Fibroblast of the aortic adventitia (primary cell): ENCODE measurements around the gene TCIRG1. TPM values are rescaled to one million over a fixed set of nuclear protein-coding genes. Genes with fewer than 3 reads are reported as not detected.

ENCODE experiments used
- DNase-seq: peaks from one replicate; pipeline ENCODE4 v3.0.0-alpha.2; 2010; ENCODE audit warnings: low read depth
- H3K4me3 ChIP-seq: 2 replicates; pipeline ENCODE4 v1.5.1; 2011; ENCODE audit warnings: low read depth, mild to moderate bottlenecking, control low read depth, low read length, moderate library complexity
- total RNA-seq: library from RNA; depleted of rRNA; stranded (reverse); fragments of >200 nt; gene quantifications from 2 replicates; pipeline ENCODE4 v1.2.3, GENCODE V29; 2012; ENCODE audit warnings: low replicate concordance
- TF ChIP-seq, protein P1 (sequence below): IDR thresholded peaks from 2 replicates; pipeline ENCODE4 v1.5.1; 2011; ENCODE audit warnings: mild to moderate bottlenecking, low read length, control low read depth, inconsistent platforms; ENCODE audit not compliant: insufficient read depth

The TCIRG1 gene
- total RNA-seq, 1 donor = 76.0 TPM

DNA sequence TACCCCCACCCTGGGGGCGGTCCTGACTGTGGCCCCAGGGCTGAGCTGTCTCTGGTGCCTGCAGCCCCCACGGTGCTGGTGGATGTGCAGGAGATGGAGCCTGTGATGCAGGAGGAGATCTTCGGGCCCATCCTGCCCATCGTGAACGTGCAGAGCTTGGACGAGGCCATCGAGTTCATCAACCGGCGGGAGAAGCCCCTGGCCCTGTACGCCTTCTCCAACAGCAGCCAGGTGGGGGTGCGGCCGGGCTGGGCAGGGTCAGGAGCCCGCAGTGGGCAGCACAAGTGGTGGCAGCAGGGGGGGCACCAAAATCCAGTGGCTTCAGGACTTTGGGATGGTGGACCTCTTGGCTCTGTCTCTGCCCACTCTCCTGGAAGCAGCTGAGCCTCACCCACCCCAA lies 16.3 kb upstream of the TCIRG1 start:
- no peak overlapping the region for H3K4me3 ChIP-seq
- DNase-seq = no peak
- TF ChIP-seq, protein P1, sequence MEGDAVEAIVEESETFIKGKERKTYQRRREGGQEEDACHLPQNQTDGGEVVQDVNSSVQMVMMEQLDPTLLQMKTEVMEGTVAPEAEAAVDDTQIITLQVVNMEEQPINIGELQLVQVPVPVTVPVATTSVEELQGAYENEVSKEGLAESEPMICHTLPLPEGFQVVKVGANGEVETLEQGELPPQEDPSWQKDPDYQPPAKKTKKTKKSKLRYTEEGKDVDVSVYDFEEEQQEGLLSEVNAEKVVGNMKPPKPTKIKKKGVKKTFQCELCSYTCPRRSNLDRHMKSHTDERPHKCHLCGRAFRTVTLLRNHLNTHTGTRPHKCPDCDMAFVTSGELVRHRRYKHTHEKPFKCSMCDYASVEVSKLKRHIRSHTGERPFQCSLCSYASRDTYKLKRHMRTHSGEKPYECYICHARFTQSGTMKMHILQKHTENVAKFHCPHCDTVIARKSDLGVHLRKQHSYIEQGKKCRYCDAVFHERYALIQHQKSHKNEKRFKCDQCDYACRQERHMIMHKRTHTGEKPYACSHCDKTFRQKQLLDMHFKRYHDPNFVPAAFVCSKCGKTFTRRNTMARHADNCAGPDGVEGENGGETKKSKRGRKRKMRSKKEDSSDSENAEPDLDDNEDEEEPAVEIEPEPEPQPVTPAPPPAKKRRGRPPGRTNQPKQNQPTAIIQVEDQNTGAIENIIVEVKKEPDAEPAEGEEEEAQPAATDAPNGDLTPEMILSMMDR = no peak

DNA sequence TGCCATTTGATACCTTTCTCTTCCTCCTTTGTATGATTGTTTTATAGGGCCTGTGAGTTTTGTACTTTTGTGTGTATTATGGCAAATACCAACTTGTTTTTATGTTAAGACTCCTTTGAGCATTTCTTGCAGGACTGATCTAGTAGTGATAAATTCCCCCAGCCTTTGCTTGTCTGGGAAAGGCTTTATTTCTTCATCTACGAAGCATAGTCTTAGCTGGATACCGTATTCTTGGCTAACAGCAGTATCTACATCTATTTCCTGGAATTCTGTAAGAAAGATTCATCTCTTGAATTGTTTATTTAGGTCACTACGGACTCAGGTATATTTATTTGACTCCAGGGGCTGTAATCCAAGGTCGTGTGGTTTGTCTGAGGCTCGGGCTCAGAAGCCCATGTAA lies 14.3 kb upstream of the TCIRG1 start:
- H3K4me3 ChIP-seq = no peak overlapping the region
- TF ChIP-seq, protein P1 = no peak
- DNase-seq = no peak

DNA sequence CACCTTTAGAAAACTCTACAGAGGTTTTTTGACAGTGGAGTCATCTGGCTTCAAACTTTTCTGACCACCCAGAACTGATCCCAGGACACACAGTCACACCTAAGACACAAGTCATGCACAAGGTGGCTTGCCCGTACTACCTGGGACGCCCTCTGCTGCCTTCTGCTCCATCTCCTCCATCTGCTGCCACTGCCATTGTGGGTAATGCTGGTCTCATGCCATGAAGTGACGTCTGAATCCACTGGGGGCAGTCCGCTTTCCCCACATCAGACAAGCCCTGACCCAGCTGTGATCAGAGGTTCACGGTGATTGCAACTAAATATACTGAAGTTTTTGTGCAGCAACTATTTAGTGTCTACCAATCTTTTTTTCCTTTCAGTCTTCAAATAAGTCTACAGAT lies 13.8 kb upstream of the TCIRG1 start:
- H3K4me3 ChIP-seq = no peak overlapping the region
- TF ChIP-seq, protein P1 = no peak
- DNase-seq = no peak

DNA sequence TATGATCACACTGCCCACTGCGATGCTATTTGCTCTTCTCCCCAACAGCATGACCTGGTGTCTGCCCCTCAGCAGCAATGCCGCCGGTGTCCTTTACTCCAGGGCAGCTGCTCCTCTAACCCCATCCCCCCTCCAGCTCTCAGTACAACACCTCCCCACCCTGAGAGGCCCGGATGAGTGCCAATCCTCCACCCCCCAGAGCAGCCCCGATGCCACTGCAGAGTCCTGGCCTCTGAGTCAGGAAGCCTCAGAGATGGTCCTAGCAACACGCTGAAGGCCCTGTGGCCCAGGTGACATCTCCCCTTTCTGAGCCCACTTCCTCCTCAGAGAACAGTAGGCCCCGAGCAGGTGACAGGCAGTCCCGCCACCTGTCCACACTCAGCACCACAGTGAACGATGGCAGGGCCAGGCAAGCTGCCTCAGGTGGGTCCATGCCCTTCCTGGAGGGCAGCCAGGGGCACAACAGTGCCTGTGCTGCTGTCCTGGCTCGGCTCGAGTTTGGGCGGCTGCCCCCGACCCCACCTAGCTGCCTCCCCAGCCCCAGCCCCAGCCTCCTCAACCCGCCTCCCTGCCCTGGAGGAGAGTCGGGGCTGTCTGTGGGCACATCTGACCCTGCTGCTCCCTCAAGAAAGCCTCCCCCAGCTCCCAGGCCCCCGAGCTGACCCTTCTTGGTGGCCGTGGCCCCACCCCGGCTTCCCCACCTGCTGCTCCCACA lies 12.3 kb upstream of the TCIRG1 start:
- TF ChIP-seq, protein P1 = no peak
- no peak overlapping the region for H3K4me3 ChIP-seq
- DNase-seq = no peak

DNA sequence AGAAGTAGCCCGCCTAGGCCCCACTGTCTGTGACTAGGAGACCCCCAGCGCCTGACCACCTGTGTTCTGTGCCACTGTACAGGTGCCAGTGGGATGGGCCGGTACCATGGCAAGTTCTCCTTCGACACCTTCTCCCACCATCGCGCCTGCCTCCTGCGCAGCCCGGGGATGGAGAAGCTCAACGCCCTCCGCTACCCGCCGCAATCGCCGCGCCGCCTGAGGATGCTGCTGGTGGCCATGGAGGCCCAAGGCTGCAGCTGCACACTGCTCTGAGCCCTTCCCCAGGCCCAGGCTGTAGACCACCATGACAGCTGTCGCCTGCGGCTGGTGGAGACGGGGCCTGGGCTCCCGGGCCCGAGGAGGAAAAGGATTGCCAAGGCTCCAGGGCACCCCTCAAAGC lies 11.2 kb upstream of the TCIRG1 start:
- no peak for DNase-seq
- TF ChIP-seq, protein P1 = no peak
- H3K4me3 ChIP-seq = no peak overlapping the region

DNA sequence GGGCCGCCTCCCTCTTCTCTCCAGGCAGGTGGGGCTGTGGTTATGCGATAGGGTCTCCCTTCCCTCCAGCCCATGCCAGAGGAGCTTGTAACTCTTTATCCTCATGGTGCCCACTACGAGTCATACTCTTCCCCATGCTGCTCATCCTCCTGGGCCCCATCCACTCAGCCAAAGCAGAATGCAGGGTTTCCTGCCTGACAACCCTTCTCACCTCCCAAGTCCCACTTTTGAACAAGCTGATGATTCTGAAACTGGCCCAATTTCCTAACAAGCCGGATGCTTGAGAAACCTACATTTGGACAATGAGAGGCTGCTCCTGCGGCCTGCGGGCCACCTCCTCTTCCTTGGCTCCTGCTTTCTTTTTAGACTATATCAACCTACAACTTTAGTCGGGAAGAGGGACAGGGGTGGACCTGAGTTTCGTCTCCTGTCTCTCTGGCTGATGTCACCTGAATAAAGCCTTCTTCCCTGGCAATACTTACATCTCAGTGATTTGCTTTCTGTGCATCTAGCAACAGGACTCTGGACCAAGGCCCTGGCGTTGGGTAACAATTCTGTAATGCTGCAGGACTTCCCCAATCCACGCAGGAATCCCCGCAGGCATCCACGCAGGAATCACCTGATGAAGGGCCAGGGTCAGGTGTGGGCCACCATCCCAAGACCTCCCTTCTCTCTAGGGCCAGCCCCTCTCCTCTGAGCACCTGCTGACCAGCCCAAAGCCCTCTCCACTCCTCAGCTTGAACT lies 9.9 kb upstream of the TCIRG1 start:
- no peak overlapping the region for H3K4me3 ChIP-seq
- no peak for DNase-seq
- TF ChIP-seq, protein P1 = no peak
